NCI-H446 treated with DMSO at 0.1 percent for 48 hours (cell line): ENCODE results near the gene SNRNP35.
"Not testable (repeated sequence)": the region's sequence is repeated elsewhere in the genome, so short reads cannot be mapped to it uniquely, and the experiment has no call there.

ENCODE experiments used
- DNase-seq: peaks from one replicate; lab custom pipeline; 2025; lab: John Stamatoyannopoulos, UW

The SNRNP35 gene

GRCh38 chr12:123449249-123449733 lies 8.6 kb upstream of the SNRNP35 start:
- no peak for DNase-seq

DNA sequence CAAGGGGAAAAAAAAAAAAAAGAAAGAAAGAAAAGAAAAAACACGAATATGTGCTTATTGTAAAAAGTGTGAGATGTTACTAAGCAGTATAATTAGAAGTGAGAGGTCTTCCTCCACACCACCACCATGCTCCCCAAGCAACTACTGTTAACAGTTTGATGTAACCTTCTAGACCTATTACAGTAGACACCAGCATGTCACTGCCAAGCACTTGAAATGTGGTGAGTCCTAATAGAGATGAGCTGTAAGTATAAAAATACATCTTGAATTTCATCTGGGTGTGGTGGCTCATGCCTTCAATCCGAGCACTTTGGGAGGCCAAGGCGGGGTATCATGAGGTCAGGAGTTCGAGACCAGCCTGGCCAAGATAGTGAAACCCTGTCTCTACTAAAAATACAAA lies 8.1 kb upstream of the SNRNP35 start:
- no peak for DNase-seq

- DNase-seq, result no peak
Measured at GRCh38 chr12:123450636-123451035, 7.3 kb upstream of the SNRNP35 start.

DNA sequence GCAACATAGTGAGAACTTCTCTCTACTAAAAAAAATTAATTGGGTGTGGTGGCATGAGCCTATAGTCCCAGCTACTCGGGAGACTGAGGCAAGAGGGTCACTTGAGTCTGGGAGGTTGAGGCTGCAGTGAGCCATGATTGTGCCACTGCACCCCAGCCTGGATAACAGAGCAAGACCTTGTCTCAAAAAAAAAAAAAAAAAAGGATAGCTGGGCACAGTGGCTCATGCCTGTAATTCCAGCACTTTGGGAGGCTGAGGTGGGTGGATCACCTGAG lies 5.7 kb upstream of the SNRNP35 start:
- DNase-seq, result not testable (repeated sequence)

DNA sequence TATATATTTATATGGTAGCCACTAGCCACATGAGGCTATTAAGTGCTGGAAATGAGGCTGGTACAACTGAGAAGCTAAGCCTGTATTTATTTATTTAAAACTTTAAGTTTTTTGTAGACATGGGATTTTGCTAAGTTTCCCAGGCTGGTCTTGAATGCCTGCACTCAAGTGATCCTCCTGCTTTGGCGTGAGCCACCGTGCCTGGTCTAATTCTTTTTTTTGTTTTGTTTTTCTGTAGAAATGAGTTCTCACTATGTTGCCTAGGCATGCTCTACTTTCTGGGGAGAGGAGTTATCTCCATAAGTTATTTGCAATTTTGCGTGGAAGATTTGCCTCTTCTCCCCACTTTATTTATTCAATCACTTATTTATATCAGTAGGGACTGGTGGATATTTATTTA lies 4.8 kb upstream of the SNRNP35 start:
- DNase-seq, result no peak

DNA sequence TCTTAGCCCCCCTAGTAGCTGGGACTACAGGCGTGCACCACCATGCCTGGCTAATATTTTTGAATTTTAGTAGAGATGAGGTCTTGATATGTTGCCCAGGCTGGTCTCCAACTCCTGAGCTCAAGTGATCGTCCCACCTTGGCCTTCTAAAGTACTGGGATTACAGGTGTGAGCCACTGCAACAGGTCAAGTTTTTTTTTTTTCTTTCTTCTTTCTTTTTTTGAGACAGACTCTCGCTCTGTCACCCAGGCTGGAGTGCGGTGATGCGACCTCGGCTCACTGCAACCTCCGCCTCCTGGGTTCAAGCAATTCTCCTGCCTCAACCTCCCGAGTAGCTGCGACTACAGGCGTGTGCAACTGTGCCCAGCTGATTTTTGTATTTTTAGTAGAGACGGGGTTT lies 5.2 kb downstream of the SNRNP35 start:
- DNase-seq, result not testable (repeated sequence)

GRCh38 chr12:123465084-123465483 lies 7.1 kb downstream of the SNRNP35 start:
- DNase-seq, result no peak

- no peak for DNase-seq
Measured at GRCh38 chr12:123468786-123469185, 10.8 kb downstream of the SNRNP35 start.

DNA sequence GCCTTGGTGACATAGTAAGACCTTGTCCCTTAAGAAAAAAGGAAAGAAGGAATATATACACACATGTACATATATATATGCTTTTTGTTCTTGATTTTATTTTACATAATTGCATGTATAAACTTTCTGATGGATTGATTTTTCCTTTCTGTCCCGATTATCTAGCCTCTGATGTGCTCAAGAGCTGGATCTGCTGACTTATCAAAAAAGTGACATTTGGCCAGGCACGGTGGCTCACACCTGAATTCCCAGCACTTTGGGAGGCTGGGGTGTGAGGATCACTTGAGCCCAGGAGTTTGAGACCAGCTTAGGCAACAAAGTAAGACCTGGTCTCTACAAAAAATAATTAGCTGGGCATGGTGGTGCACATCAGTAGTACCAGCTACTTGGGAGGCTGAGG lies 12.0 kb downstream of the SNRNP35 start:
- no peak for DNase-seq

- peak; percentile 46 for DNase-seq
Measured at GRCh38 chr12:123471374-123472068, 13.6 kb downstream of the SNRNP35 start.

DNA sequence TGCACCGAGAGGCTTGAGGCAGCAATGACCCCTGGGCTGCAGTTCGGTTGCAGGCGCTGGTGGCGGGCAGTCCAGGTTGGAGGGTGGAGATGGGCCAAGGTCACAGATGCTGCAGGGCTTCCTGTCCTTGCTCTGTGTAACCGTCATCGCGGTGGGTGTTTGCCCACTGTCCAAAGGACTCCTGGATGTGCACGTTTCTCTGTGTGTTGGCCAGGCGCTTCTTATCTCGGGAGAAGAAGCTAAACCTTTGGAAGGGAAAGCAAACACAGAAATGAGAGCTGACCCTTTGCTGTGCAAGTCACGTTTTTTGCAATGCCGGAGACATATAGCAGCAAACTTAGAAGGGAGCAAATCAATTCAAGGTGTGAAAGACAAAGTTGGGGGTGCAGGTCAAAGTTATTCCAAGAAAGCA lies 14.5 kb downstream of the SNRNP35 start:
- no peak for DNase-seq

DNA sequence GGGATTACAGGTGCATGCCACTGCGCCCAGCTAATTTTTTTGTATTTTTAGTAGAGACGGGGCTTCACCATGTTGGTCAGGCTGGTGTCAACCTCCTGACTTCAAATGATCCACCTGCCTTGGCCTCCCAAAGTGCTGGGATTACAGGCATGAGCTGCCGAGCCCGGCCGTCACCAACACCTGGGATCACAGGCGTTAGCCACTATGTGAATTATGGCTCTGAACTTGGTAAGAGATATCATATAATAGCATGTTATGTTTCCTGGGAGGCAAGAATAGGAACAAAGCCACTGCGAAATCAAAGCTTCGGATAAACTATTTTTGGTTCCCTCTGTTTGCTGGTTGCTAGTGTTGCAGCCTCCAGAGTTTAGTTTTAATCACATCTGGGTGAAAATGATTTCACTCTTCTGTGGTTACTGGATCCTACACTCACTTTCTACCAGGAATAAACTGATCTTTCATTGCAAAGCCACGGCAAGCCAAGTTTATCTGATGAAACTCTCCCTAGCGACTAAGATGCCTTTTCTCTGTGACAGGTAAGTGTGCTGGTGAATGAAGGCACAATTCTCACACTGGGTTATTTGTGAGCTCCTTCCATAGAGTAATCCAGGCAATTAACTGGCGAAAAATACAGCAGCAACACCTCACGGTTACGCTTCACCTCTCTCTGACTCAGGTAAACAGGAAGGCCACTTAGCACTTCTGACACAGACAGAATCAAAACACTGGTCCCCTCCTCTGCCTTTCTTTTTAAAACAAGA lies 16.7 kb downstream of the SNRNP35 start:
- no peak for DNase-seq

- no peak for DNase-seq
Measured at GRCh38 chr12:123475246-123475703, 17.3 kb downstream of the SNRNP35 start.

DNA sequence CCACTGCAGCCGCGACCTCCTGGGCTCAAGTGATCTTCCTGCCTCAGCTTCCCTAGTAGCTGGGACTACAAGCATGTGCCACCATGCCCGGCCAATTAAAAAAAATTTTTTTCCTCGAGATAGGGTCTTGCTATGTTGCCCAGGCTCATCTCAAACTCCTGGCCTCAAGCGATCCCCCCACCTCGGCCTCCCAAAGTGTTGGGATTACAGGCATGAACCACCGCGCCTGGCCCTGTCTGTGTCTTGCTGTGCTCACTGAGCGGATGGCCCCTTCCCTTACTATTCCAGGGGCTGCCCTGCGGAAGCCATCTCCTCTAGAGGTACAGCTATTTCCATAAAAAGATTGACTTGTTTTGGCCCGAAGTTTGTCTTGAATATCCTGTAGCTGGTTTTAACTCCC lies 20.1 kb downstream of the SNRNP35 start:
- no peak for DNase-seq

GRCh38 chr12:123478762-123479161 lies 20.8 kb downstream of the SNRNP35 start:
- no peak for DNase-seq

DNA sequence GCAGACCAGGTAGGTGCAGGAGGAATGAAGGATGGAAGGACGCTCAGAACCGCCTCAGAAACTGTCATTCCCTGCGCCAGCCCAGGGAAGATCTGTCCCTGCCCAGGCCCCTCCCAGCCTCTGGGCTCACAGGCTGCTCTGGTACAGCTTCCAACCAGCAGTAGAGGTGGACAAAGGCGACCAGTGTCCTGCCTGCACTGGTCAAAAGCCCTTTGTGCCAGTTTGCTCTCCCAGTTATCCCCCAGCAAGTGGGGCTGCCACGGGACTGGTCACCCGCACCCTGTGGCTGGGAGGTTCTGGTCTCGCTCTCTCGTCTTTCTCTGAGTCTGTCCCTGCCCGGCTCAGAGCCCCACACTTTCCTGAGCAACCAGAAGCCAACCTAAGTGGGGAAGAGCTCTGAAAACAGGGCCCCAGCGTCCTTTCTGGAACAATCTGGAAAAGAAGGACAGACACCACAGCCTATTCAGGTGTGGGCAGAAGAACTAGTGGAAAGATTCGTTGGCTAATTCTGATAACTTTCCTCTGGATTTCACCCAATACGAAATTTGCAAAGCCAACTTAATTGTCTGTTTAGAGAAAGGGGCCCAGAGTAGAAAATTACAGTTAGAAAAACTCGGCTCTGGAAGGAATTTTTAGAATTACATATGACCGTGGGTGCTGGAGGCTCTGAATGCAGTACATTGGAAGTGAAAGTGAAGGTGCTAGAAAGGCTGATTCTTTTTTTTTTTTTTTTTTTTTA lies 21.7 kb downstream of the SNRNP35 start:
- no peak for DNase-seq

DNA sequence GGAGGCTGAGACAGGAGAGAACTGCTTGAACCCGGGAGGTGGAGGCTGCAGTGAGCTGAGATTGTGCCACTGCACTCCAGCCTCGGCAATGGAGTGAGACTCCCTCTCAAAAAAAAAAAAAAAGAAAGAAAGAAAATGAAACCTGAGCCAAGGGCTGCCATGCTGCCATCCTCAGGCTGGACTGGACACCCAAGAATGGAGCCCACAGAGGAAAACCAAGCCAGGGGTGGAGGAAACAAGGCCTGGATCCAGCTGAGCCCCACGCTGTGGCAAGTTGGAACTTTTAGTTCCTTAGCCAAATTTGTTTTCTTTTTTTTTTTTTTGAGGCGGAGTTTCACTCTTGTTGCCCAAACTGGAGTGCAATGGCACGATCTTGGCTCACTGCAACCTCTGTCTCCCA lies 23.3 kb downstream of the SNRNP35 start:
- DNase-seq, result not testable (repeated sequence)

DNA sequence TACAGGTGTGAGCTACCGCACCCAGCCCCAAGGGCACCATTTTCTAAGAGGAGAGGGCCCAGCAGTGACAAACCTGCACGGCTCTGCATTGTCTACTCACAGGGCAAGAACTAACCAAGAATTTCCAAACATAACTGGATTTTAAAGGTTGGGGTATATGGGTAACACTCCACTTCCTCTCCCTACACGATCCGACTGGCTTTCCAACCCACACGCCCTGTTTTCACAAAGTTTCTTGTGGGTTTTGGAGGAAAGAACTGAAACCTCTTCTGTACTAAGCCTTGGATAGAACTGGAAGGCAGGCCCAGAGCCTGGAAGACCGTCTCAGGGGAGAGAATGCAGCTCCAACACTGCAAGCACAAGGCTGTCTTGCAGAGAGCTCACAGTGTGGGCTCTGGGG lies 24.9 kb downstream of the SNRNP35 start:
- DNase-seq, result no peak

DNA sequence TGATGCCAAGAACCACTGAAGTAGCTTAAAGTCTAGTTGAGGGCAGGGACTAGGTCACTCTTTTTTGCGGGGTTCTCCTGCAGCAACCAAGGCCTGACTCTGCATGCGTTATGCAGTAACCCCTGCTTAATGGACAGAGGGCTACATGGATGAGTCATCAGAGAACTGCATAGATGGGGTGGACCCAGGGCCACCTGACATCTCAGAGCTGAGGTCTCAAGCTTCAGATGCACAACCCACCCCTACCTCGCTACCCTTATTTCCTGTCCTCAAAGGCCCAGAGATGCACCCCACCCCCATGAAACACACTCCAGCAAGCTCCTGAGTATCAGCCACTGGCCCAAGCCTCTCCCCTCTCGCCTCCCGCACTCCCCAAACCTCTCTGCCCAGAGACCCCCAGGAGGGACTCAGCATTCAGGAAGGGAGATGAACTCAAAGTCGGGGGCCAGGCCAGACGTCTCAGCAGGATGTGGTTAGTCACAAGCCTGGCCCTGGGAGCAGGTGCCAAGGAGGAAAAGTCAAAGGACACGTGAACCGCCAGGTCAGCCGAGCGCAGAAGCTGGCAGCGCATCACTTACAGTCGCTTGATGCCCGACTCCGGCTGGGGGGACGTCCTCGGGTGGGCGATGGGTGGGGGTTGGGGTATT lies 25.8 kb downstream of the SNRNP35 start:
- no peak for DNase-seq

DNA sequence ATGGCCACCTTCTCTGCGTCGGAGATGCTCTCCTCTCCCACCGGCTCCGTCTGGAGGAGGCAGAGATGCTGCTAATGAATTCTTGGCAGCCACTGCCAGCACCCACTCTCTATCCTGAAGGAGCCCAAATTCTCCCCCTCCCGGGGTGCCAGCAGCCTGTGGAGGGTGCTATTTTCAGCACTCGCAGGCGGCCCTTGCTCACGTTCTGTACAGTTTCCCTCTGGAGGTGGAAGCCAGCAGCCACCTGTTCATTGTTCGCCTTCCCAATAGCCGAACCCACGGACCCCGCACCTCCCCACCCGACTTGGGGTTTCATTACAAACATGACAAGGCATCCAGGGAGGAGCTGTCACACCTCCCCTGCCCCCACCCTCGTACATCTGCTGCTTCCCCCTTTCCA lies 27.8 kb downstream of the SNRNP35 start:
- no peak for DNase-seq

DNA sequence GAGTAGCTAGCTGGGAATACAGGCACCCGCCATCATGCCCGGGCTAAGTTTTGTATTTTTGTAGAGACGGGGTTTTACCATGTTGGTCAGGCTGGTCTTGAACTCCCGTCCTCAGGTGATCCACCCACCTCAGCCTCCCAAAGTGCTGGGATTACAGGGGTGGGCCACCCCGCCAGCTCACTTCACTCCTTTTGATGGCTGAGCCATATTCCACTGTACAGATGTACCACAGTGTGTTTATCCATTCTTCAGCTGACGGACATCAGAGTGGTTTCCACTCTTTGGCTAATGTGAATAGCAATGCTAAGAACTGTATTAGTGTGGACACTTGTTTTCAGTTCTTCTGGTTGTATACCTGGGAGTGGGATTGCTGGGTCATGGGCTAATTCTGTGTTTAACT lies 29.5 kb downstream of the SNRNP35 start:
- no peak for DNase-seq

GRCh38 chr12:123488539-123489230 lies 30.7 kb downstream of the SNRNP35 start:
- DNase-seq, result no peak
